K562 (cell line): ENCODE measurements around the gene COASY. TPM values are rescaled to one million over a fixed set of nuclear protein-coding genes. Genes with fewer than 3 reads are reported as not detected.

ENCODE experiments used
- CTCFL ChIP-seq: IDR thresholded peaks from 2 replicates; pipeline ENCODE4 v1.6.1; 2011; ENCODE audit warnings: borderline replicate concordance, low read depth, mild to moderate bottlenecking, moderate library complexity, low read length; ENCODE audit not compliant: insufficient read depth, poor library complexity, severe bottlenecking
- EGR1 ChIP-seq: fragments of 450-650 bp; conservative IDR thresholded peaks from 2 replicates; pipeline ENCODE4 v1.6.1; 2017; ENCODE audit warnings: mild to moderate bottlenecking
- FOXK2 ChIP-seq, 2 experiments: fragments of 450-650 bp; IDR thresholded peaks in 1 of 2; conservative IDR thresholded peaks in 1 of 2; 2 replicates each; pipeline ENCODE4 v1.6.1; 2016; ENCODE audit warnings: low read depth in 2 of 2, mild to moderate bottlenecking in 1 of 2
- HMGXB4 ChIP-seq: sonication (generic); formaldehyde crosslinking; IDR thresholded peaks from 2 replicates; pipeline ENCODE4 v1.8.1; 2023; ENCODE audit warnings: mild to moderate bottlenecking, missing genetic modification reagents
- KAT2B ChIP-seq: IDR thresholded peaks from one replicate; pipeline ENCODE4 v1.6.1; 2012; ENCODE audit warnings: low read depth, mild to moderate bottlenecking, control low read depth, inconsistent platforms, low read length, moderate library complexity
- KAT8 ChIP-seq: fragments of 450-650 bp; IDR thresholded peaks from 2 replicates; pipeline ENCODE4 v1.6.1; 2016; ENCODE audit warnings: low read depth, mild to moderate bottlenecking
- MCM2 ChIP-seq: fragments of 450-650 bp; IDR thresholded peaks from 2 replicates; pipeline ENCODE4 v1.6.1; 2017; ENCODE audit warnings: low read depth, mild to moderate bottlenecking
- NFATC3 ChIP-seq: fragments of 450-650 bp; IDR thresholded peaks from 2 replicates; pipeline ENCODE4 v1.6.1; 2017; ENCODE audit warnings: mild to moderate bottlenecking
- RBM17 ChIP-seq: fragments of 200-400 bp; formaldehyde crosslinking; IDR thresholded peaks from 2 replicates; pipeline ENCODE4 v1.6.1; 2017; ENCODE audit warnings: low read depth, mild to moderate bottlenecking, low read length, borderline replicate concordance
- ZBED1 ChIP-seq: IDR thresholded peaks from 2 replicates; pipeline ENCODE4 v1.6.1; 2014
- ZNF134 ChIP-seq: fragments of 250-450 bp; sonication (Bioruptor Pico); conservative IDR thresholded peaks from 2 replicates; pipeline ENCODE4 v1.4.0; 2020
- ZNF212 ChIP-seq: fragments of 450-650 bp; formaldehyde crosslinking; IDR thresholded peaks from 2 replicates; pipeline ENCODE4 v1.4.0; 2020; ENCODE audit warnings: mild to moderate bottlenecking
- ZNF407 ChIP-seq: fragments of 450-650 bp; IDR thresholded peaks from 2 replicates; pipeline ENCODE4 v1.6.1; 2016; ENCODE audit warnings: low read depth
- ZNF449 ChIP-seq: fragments of 250-450 bp; sonication (Bioruptor Pico); IDR thresholded peaks from 2 replicates; pipeline ENCODE4 v1.8.0; 2022; ENCODE audit warnings: moderate library complexity, mild to moderate bottlenecking, inconsistent platforms
- ZNF75A ChIP-seq: fragments of 450-650 bp; formaldehyde crosslinking; IDR thresholded peaks from 2 replicates; pipeline ENCODE4 v1.4.0; 2020; ENCODE audit warnings: mild to moderate bottlenecking
- polyA plus RNA-seq, 8 experiments: library from polyadenylated mRNA; depleted of rRNA in 4 of 8; stranded (reverse) in 5 of 8; unstranded in 3 of 8; fragments of >200 nt; fragmentation: Nextera tagmentation in 2 of 8; fragmentation: Illumina TruSeq in 1 of 8; extraction: Ambion mirVana in 2 of 8; extraction: Trizol in 1 of 8; gene quantifications; 2 replicates each; pipeline versions ENCODE4 v1.2.1 to v1.2.3, GENCODE V29; 2011 to 2014; ENCODE audit warnings: inconsistent platforms in 1 of 8, missing spikeins in 1 of 8
- total RNA-seq, 7 experiments: library from RNA; depleted of rRNA in 6 of 7; stranded (reverse); fragments of >200 nt in 6 of 7; fragmentation: Illumina TruSeq in 2 of 7; extraction: Trizol in 2 of 7; gene quantifications; 2 replicates each; pipeline versions ENCODE4 v1.2.1 to v1.2.3, GENCODE V29; 2011 to 2021; ENCODE audit warnings: low replicate concordance in 1 of 7

The COASY gene
- total and polyA plus RNA-seq, 9 of the 15 experiments (the other 6 are each of a cell fraction or from before 2014, with no cell fraction given): 25.4 to 175 (median 62.3) TPM

GRCh38 chr17:42536372-42537155, 25.4 kb upstream of the COASY start (continued):
- no peak for TF ChIP-seq HMGXB4 (CRISPR knock-in tag)
- 0 out of 4 replicates have a peak, but pooled peaks of 1 of the 2 experiments have one; percentile 23 for TF ChIP-seq FOXK2 (conservative IDR thresholded peaks at IDR 0.05 in 1 of 2, IDR thresholded peaks at IDR 0.05 in 1 of 2; ENCODE audit: low read depth in 2 of 2)
- TF ChIP-seq EGR1: no peak
- no peak for TF ChIP-seq ZBED1
- TF ChIP-seq ZNF212 (CRISPR knock-in tag): no peak
- TF ChIP-seq ZNF134: no peak
- TF ChIP-seq KAT8: no peak
- TF ChIP-seq ZNF407: no peak
- TF ChIP-seq RBM17: no peak
- no peak for TF ChIP-seq ZNF449 (CRISPR knock-in tag)
- TF ChIP-seq NFATC3: no peak
- TF ChIP-seq KAT2B: no peak
- no peak for TF ChIP-seq MCM2
- TF ChIP-seq CTCFL: no peak
- no peak for TF ChIP-seq ZNF75A
